Loucy (cell line): ENCODE data around the gene PFKL.

Experiments used
- H2AFZ ChIP-seq: fragments of 200-600 bp; sonication (generic); 2 replicates; pipeline ENCODE4 v1.6.0; 2016; ENCODE audit warnings: antibody characterized with exemption, mild to moderate bottlenecking, low read length, moderate library complexity
- H3F3A ChIP-seq: fragments of 200-600 bp; 2 replicates; pipeline ENCODE4 v1.6.0; 2016; ENCODE audit warnings: antibody characterized with exemption, low read depth, mild to moderate bottlenecking
- H3K27me3 ChIP-seq: fragments of 200-600 bp; sonication (generic); 2 replicates; pipeline ENCODE4 v1.6.1; 2014; ENCODE audit warnings: low read length, mild to moderate bottlenecking; ENCODE audit not compliant: insufficient read depth, poor library complexity, severe bottlenecking
- H3K36me3 ChIP-seq: fragments of 200-600 bp; sonication (generic); 2 replicates; pipeline ENCODE4 v1.6.1; 2016; ENCODE audit warnings: low read length; ENCODE audit not compliant: insufficient read depth
- H3K4me1 ChIP-seq: fragments of 200-600 bp; sonication (generic); 2 replicates; pipeline ENCODE4 v1.5.1; 2014; ENCODE audit warnings: low read length, mild to moderate bottlenecking; ENCODE audit not compliant: insufficient read depth, poor library complexity, severe bottlenecking
- H3K4me2 ChIP-seq: fragments of 200-600 bp; sonication (generic); 2 replicates; pipeline ENCODE4 v1.6.0; 2014; ENCODE audit warnings: antibody characterized with exemption, low read length, low read depth, mild to moderate bottlenecking; ENCODE audit not compliant: poor library complexity, severe bottlenecking
- H3K4me3 ChIP-seq: fragments of 200-600 bp; sonication (generic); 2 replicates; pipeline ENCODE4 v1.5.1; 2014; ENCODE audit warnings: low read length, mild to moderate bottlenecking, mixed read lengths; ENCODE audit not compliant: poor library complexity, severe bottlenecking
- H3K79me2 ChIP-seq: fragments of 200-600 bp; sonication (generic); 2 replicates; pipeline ENCODE4 v1.6.1; 2014; ENCODE audit warnings: low read length; ENCODE audit not compliant: insufficient read depth
- H3K9ac ChIP-seq: fragments of 200-600 bp; sonication (generic); 2 replicates; pipeline ENCODE4 v1.6.0; 2014; ENCODE audit warnings: mild to moderate bottlenecking, low read depth, low read length, moderate library complexity; ENCODE audit not compliant: poor library complexity, severe bottlenecking
- H3K9me2 ChIP-seq: fragments of 200-600 bp; sonication (generic); replicated peaks from 2 replicates; pipeline ENCODE4 v1.6.1; 2016; ENCODE audit warnings: low read depth, low read length, mixed read lengths
- H3K9me3 ChIP-seq: fragments of 200-600 bp; sonication (generic); 2 replicates; pipeline ENCODE4 v1.6.1; 2014; ENCODE audit warnings: mild to moderate bottlenecking, antibody characterized with exemption, low read length, low read depth; ENCODE audit not compliant: insufficient read depth
- H4K20me1 ChIP-seq: fragments of 200-600 bp; sonication (generic); 2 replicates; pipeline ENCODE4 v1.6.0; 2014; ENCODE audit warnings: antibody characterized with exemption, low read length, mild to moderate bottlenecking; ENCODE audit not compliant: insufficient read depth, poor library complexity, severe bottlenecking
- EZH2phosphoT487 ChIP-seq: fragments of 200-600 bp; IDR thresholded peaks from 2 replicates; pipeline ENCODE4 v1.6.1; 2018; ENCODE audit warnings: antibody characterized with exemption, mild to moderate bottlenecking, moderate library complexity, borderline replicate concordance
- TF ChIP-seq, protein P1 (sequence below): fragments of 200-600 bp; sonication (generic); conservative IDR thresholded peaks from 2 replicates; pipeline ENCODE4 v1.5.1; 2014; ENCODE audit warnings: mild to moderate bottlenecking, antibody characterized with exemption, low read length

The PFKL gene

DNA sequence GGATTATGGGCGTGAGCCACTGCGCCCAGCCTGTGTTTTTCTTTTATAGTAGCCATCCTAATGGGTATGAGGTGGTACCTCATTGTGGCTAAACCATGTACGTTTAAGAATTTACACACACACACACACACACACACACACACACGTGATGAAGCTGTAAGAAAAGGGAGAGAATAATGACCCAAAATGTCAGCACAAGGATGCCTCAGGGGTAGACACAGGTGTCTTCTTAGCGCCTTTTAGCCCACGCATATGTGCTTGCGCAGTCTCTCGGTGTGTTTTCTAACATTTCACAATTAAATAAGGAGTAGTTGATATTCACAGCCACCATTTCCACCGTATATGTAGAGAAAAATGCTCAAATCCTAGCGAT, 782 bp upstream of the PFKL start:
- Histone ChIP-seq H3K27me3 (no peaks in the 10 kb centered on the region), H3K36me3 (no peaks in the 10 kb centered on the region), H3K4me3 (peak overlapping the region; percentile 91), H3K4me2 (peak overlapping the region; percentile 94), H2AFZ (peak overlapping the region; percentile 94), H3K4me1 (peaks cover 36% of the 10 kb centered on the region), H3K9ac (peak overlapping the region; percentile 78), H3F3A (no peaks in the 10 kb centered on the region), H3K79me2 (peaks cover 39% of the 10 kb centered on the region), H4K20me1 (peaks cover 25% of the 10 kb centered on the region), H3K9me2 (no peaks in the 10 kb centered on the region), H3K9me3 (no peaks in the 10 kb centered on the region)
- TF ChIP-seq, protein P1, sequence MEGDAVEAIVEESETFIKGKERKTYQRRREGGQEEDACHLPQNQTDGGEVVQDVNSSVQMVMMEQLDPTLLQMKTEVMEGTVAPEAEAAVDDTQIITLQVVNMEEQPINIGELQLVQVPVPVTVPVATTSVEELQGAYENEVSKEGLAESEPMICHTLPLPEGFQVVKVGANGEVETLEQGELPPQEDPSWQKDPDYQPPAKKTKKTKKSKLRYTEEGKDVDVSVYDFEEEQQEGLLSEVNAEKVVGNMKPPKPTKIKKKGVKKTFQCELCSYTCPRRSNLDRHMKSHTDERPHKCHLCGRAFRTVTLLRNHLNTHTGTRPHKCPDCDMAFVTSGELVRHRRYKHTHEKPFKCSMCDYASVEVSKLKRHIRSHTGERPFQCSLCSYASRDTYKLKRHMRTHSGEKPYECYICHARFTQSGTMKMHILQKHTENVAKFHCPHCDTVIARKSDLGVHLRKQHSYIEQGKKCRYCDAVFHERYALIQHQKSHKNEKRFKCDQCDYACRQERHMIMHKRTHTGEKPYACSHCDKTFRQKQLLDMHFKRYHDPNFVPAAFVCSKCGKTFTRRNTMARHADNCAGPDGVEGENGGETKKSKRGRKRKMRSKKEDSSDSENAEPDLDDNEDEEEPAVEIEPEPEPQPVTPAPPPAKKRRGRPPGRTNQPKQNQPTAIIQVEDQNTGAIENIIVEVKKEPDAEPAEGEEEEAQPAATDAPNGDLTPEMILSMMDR: no peak
- TF ChIP-seq EZH2phosphoT487: no peak

DNA sequence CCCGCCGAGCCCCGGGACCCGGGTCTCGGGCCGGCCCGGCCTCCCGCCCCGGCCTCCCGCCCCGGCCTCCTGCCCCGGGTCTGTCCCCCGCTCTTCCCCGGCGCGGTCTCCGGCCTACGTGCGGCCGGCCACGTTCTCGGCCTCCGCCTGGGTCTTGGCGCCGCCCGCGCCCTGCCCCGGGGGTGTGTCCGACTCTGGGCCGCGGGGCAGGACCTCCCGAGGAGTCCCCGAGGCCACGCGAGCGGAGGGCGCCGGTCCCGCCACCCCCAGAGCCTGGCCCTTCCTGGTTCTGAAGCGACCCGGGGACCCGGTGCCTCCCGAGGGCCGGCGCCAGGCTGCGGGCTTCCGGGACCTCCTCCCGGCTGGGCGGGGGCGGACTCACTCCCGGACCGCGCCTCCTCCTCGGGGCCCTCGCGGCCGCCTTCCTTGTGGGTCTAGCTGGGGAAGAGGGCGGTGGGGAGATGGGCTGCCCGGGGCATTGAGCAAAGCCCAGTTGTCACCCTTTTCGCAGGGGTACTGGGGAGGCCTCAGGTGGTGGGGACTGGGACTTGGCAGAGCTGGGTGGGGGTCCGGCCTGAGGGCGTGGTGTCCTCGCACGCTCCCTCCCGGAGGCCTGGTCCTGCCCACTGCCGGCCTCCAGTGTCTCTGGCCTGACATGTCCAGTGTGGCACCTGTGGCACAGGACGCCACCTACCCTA, 558 bp downstream of the PFKL start:
- H3K27me3 ChIP-seq: no peaks in the 10 kb centered on the region
- peaks cover 52% of the 10 kb centered on the region for H3K79me2 ChIP-seq
- TF ChIP-seq, protein P1: no peak
- no peak for TF ChIP-seq EZH2phosphoT487
- peak overlapping the region; percentile 78 for H3K9ac ChIP-seq
- H2AFZ ChIP-seq: peak overlapping the region; percentile 78
- peak overlapping the region; percentile 94 for H3K4me2 ChIP-seq
- H3K9me3 ChIP-seq: no peaks in the 10 kb centered on the region
- peaks cover 46% of the 10 kb centered on the region for H3K4me1 ChIP-seq
- no peaks in the 10 kb centered on the region for H3K9me2 ChIP-seq
- H4K20me1 ChIP-seq: peaks cover 36% of the 10 kb centered on the region
- no peaks in the 10 kb centered on the region for H3F3A ChIP-seq
- H3K36me3 ChIP-seq: no peaks in the 10 kb centered on the region
- peak overlapping the region; percentile 91 for H3K4me3 ChIP-seq

DNA sequence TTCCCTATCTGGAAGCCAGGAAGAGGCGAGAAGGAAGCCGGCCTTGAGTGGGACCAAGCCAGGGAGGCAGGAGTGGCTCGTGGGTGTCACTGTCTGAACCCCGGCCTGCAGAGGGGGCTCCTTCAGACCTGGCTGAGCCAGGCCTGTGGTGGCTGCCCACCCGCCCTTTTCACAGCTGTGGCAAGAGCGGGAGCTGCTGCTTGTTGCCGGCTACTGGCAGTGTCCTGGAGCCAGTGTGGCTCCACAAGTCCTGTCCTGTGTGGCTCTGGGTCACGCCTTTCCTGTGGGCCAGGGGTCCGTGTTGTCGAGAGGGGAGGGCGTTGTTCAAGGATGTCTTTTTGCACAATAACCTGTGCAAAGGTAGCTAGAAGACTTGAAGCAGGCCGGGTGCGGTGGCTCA, 1.3 kb downstream of the PFKL start:
- peak overlapping the region; percentile 91 for H3K4me3 ChIP-seq
- no peaks in the 10 kb centered on the region for H3F3A ChIP-seq
- no peaks in the 10 kb centered on the region for H3K9me3 ChIP-seq
- no peaks in the 10 kb centered on the region for H3K9me2 ChIP-seq
- H3K4me1 ChIP-seq: peaks cover 48% of the 10 kb centered on the region
- TF ChIP-seq, protein P1: no peak
- no peak for TF ChIP-seq EZH2phosphoT487
- H3K9ac ChIP-seq: peak overlapping the region; percentile 78
- peak overlapping the region; percentile 94 for H3K4me2 ChIP-seq
- H3K79me2 ChIP-seq: peaks cover 60% of the 10 kb centered on the region
- no peaks in the 10 kb centered on the region for H3K36me3 ChIP-seq
- H3K27me3 ChIP-seq: no peaks in the 10 kb centered on the region
- peaks cover 43% of the 10 kb centered on the region for H4K20me1 ChIP-seq
- H2AFZ ChIP-seq: no peak overlapping the region
